HT-29 (cell line): ENCODE measurements around the gene PLOD1. TPM values are rescaled to one million over a fixed set of nuclear protein-coding genes. Genes with fewer than 3 reads are reported as not detected.
"Not testable (repeated sequence)": the region's sequence is repeated elsewhere in the genome, so short reads cannot be mapped to it uniquely, and the experiment has no call there.

ENCODE experiments used
- DNase-seq: peaks from one replicate; pipeline ENCODE4 v3.0.0-alpha.2; 2015; ENCODE audit warnings: low spot score
- total RNA-seq: library from RNA; depleted of rRNA; stranded (reverse); fragments of >200 nt; shearing (Covaris generic); gene quantifications from 2 replicates; pipeline ENCODE4 v1.2.3, GENCODE V29; 2014

PLOD1 gene
- total RNA-seq, 1 experiment from 2014 or later: 45.6 TPM

GRCh38 chr1:12005488-12006166, 71.1 kb downstream of the PLOD1 start:
- no peak for DNase-seq

- DNase-seq: no peak
These were observed 71.8 kb downstream of the PLOD1 start for GRCh38 chr1:12006167-12006921.

- no peak for DNase-seq
These were observed 72.7 kb downstream of the PLOD1 start for GRCh38 chr1:12007204-12007603.

- DNase-seq: not testable (repeated sequence)
These were observed 73.8 kb downstream of the PLOD1 start for GRCh38 chr1:12008355-12008754.

- no peak for DNase-seq
These were observed 74.9 kb downstream of the PLOD1 start for GRCh38 chr1:12009318-12009947.

GRCh38 chr1:12010746-12011570, 76.4 kb downstream of the PLOD1 start:
- no peak for DNase-seq

- no peak for DNase-seq
These were observed 77.5 kb downstream of the PLOD1 start for GRCh38 chr1:12011998-12012397.

- no peak for DNase-seq
These were observed 78.2 kb downstream of the PLOD1 start for GRCh38 chr1:12012560-12013316.

GRCh38 chr1:12014141-12014991, 79.8 kb downstream of the PLOD1 start:
- no peak for DNase-seq

GRCh38 chr1:12015001-12015491, 80.5 kb downstream of the PLOD1 start:
- no peak for DNase-seq

GRCh38 chr1:12015499-12015898, 81.0 kb downstream of the PLOD1 start:
- no peak for DNase-seq

- no peak for DNase-seq
These were observed 81.7 kb downstream of the PLOD1 start for GRCh38 chr1:12016182-12016581.

GRCh38 chr1:12019858-12020509, 85.5 kb downstream of the PLOD1 start:
- DNase-seq: peak; percentile 16

GRCh38 chr1:12021616-12022015, 87.1 kb downstream of the PLOD1 start:
- no peak for DNase-seq

GRCh38 chr1:12022036-12022435, 87.5 kb downstream of the PLOD1 start:
- no peak for DNase-seq
